HepG2 (cell line): ENCODE results near the gene YIF1A. TPM values are rescaled to one million over a fixed set of nuclear protein-coding genes. Genes with fewer than 3 reads are reported as not detected.

Experiments used
- CBFB ChIP-seq: sonication (generic); formaldehyde crosslinking; IDR thresholded peaks from 2 replicates; pipeline ENCODE4 v1.4.0; 2020; ENCODE audit warnings: missing genetic modification reagents
- EEA1 ChIP-seq: sonication (generic); formaldehyde crosslinking; IDR thresholded peaks from 2 replicates; pipeline ENCODE4 v1.5.1; 2020; ENCODE audit warnings: mild to moderate bottlenecking, missing genetic modification reagents, borderline replicate concordance
- HMG20B ChIP-seq: conservative IDR thresholded peaks from 2 replicates; pipeline ENCODE4 v1.6.1; 2016; ENCODE audit warnings: missing genetic modification reagents, missing compliant biosample characterization
- IRF1 ChIP-seq: sonication (generic); formaldehyde crosslinking; IDR thresholded peaks from 2 replicates; pipeline ENCODE4 v1.4.0; 2020; ENCODE audit warnings: low read depth, mild to moderate bottlenecking, missing genetic modification reagents
- MATR3 ChIP-seq: sonication (generic); formaldehyde crosslinking; IDR thresholded peaks from 2 replicates; pipeline ENCODE4 v1.4.0; 2020; ENCODE audit warnings: missing genetic modification reagents
- NCOA1 ChIP-seq: sonication (generic); formaldehyde crosslinking; IDR thresholded peaks from 2 replicates; pipeline ENCODE4 v1.9.0; 2021; ENCODE audit warnings: missing genetic modification reagents
- NR1H2 ChIP-seq: sonication (generic); formaldehyde crosslinking; IDR thresholded peaks from 2 replicates; pipeline ENCODE4 v1.8.1; 2022; ENCODE audit warnings: low read depth, missing genetic modification reagents, borderline replicate concordance
- PREB ChIP-seq: sonication (generic); formaldehyde crosslinking; IDR thresholded peaks from 2 replicates; pipeline ENCODE4 v1.4.0; 2020; ENCODE audit warnings: missing genetic modification reagents
- ZBTB1 ChIP-seq: sonication (generic); formaldehyde crosslinking; IDR thresholded peaks from 2 replicates; pipeline ENCODE4 v1.4.0; 2020; ENCODE audit warnings: missing genetic modification reagents, borderline replicate concordance
- ZHX2 ChIP-seq, 2 experiments: sonication (generic) in 1 of 2; formaldehyde crosslinking in 1 of 2; IDR thresholded peaks; 2 replicates each; pipeline versions ENCODE4 v1.6.1 to v1.9.0; 2014 to 2022; ENCODE audit warnings: antibody characterized with exemption in 1 of 2, borderline replicate concordance in 1 of 2, inconsistent platforms in 1 of 2, low read depth in 1 of 2, missing genetic modification reagents in 1 of 2
- ZNF207 ChIP-seq: fragments of 450-650 bp; IDR thresholded peaks from 2 replicates; pipeline ENCODE4 v1.6.1; 2016; ENCODE audit warnings: antibody characterized with exemption, borderline replicate concordance
- ZNF362 ChIP-seq: sonication (generic); formaldehyde crosslinking; IDR thresholded peaks from 2 replicates; pipeline ENCODE4 v1.4.0; 2020; ENCODE audit warnings: missing genetic modification reagents, mild to moderate bottlenecking, borderline replicate concordance
- ZNF510 ChIP-seq: sonication (generic); formaldehyde crosslinking; IDR thresholded peaks from 2 replicates; pipeline ENCODE4 v1.4.0; 2020; ENCODE audit warnings: low read depth, mild to moderate bottlenecking, missing genetic modification reagents
- ZNF543 ChIP-seq: sonication (generic); formaldehyde crosslinking; IDR thresholded peaks from 2 replicates; pipeline ENCODE4 v1.4.0; 2020; ENCODE audit warnings: mild to moderate bottlenecking, missing genetic modification reagents
- ZNF550 ChIP-seq: sonication (generic); formaldehyde crosslinking; IDR thresholded peaks from 2 replicates; pipeline ENCODE4 v1.4.0; 2020; ENCODE audit warnings: mild to moderate bottlenecking, missing genetic modification reagents, borderline replicate concordance
- ZNF569 ChIP-seq: sonication (generic); formaldehyde crosslinking; IDR thresholded peaks from 2 replicates; pipeline ENCODE4 v1.5.0; 2020; ENCODE audit warnings: mild to moderate bottlenecking, missing genetic modification reagents, moderate library complexity, borderline replicate concordance
- ZNF616 ChIP-seq: sonication (generic); formaldehyde crosslinking; IDR thresholded peaks from 2 replicates; pipeline ENCODE4 v1.5.0; 2020; ENCODE audit warnings: low read depth, mild to moderate bottlenecking, missing genetic modification reagents
- ZNF761 ChIP-seq: sonication (generic); formaldehyde crosslinking; conservative IDR thresholded peaks from 2 replicates; pipeline ENCODE4 v1.4.0; 2020; ENCODE audit warnings: mild to moderate bottlenecking, missing genetic modification reagents
- ZNF772 ChIP-seq: sonication (generic); formaldehyde crosslinking; IDR thresholded peaks from 2 replicates; pipeline ENCODE4 v1.5.0; 2020; ENCODE audit warnings: mild to moderate bottlenecking, missing genetic modification reagents
- ZNF850 ChIP-seq: sonication (generic); formaldehyde crosslinking; conservative IDR thresholded peaks from 2 replicates; pipeline ENCODE4 v1.9.0; 2021; ENCODE audit warnings: mild to moderate bottlenecking, missing genetic modification reagents
- polyA plus RNA-seq, 8 experiments: library from polyadenylated mRNA; depleted of rRNA in 3 of 8; stranded (reverse) in 7 of 8; unstranded in 1 of 8; fragments of >200 nt; fragmentation: Illumina TruSeq in 4 of 8; extraction: Trizol in 4 of 8; gene quantifications; 2 replicates each; pipeline versions ENCODE4 v1.2.1 to v1.2.3, GENCODE V29; 2011 to 2016; ENCODE audit warnings: low read depth in 4 of 8, missing spikeins in 1 of 8, mixed read lengths in 1 of 8; ENCODE audit not compliant: insufficient read depth in 1 of 8
- total RNA-seq, 5 experiments: library from RNA; depleted of rRNA; stranded (reverse); fragments of >200 nt; fragmentation: Illumina TruSeq; extraction: Trizol; gene quantifications; 2 replicates each; pipeline ENCODE4 v1.2.3, GENCODE V29; 2016; ENCODE audit warnings: low read depth in 1 of 5

The YIF1A gene
- total and polyA plus RNA-seq, 2 of the 13 experiments (the other 11 are each of a cell fraction or from before 2014, with no cell fraction given): 133 to 145 TPM

- TF ChIP-seq ZNF543 (CRISPR knock-in tag) (peak; percentile 24; the same call in 1 of the 2 replicates), ZHX2 (IDR thresholded peaks at IDR 0.05; ENCODE audit: low read depth) (no peak), ZHX2 (CRISPR knock-in tag; IDR thresholded peaks at IDR 0.05; ENCODE audit: borderline replicate concordance) (no peak), ZNF550 (no peak), ZBTB1 (peak; percentile 75; the same call in 1 of the 2 replicates), ZNF761 (CRISPR knock-in tag) (no peak), NR1H2 (CRISPR knock-in tag) (no peak), EEA1 (0 out of 2 replicates have a peak, but pooled peaks have one; percentile 64), ZNF207 (no peak), ZNF850 (CRISPR knock-in tag) (no peak), ZNF772 (CRISPR knock-in tag) (peak; percentile 88), NCOA1 (CRISPR knock-in tag) (no peak), PREB (CRISPR knock-in tag) (no peak), HMG20B (CRISPR knock-in tag) (no peak), IRF1 (CRISPR knock-in tag) (no peak), ZNF362 (CRISPR knock-in tag) (no peak), ZNF510 (peak; percentile 68; the same call in 1 of the 2 replicates), MATR3 (no peak), CBFB (CRISPR knock-in tag) (no peak; the same call in 1 of the 2 replicates), ZNF616 (peak; percentile 79; the same call in 1 of the 2 replicates), ZNF569 (CRISPR knock-in tag) (no peak)
Measured at GRCh38 chr11:66289548-66290329, 796 bp upstream of the YIF1A start (continued).
